HFF-Myc (cell line): ENCODE data around the gene PDE4A.
A peak's percentile ranks its signal among the peaks of the same experiment; 100 is the strongest.

Source experiments
- DNase-seq: peaks from one replicate; pipeline ENCODE4 v3.0.0-alpha.2; 2011; ENCODE audit warnings: low read depth; ENCODE audit errors: extremely low read depth
- H3K4me3 ChIP-seq: replicated peaks from 2 replicates; pipeline ENCODE4 v1.5.1; 2011; ENCODE audit warnings: low read depth, mild to moderate bottlenecking, control low read depth, low read length
- TF ChIP-seq, protein P1 (sequence below): IDR thresholded peaks from 2 replicates; pipeline ENCODE4 v1.5.1; 2012; ENCODE audit warnings: mild to moderate bottlenecking, low read depth, low read length, control low read depth; ENCODE audit errors: missing control alignments

PDE4A gene

DNA sequence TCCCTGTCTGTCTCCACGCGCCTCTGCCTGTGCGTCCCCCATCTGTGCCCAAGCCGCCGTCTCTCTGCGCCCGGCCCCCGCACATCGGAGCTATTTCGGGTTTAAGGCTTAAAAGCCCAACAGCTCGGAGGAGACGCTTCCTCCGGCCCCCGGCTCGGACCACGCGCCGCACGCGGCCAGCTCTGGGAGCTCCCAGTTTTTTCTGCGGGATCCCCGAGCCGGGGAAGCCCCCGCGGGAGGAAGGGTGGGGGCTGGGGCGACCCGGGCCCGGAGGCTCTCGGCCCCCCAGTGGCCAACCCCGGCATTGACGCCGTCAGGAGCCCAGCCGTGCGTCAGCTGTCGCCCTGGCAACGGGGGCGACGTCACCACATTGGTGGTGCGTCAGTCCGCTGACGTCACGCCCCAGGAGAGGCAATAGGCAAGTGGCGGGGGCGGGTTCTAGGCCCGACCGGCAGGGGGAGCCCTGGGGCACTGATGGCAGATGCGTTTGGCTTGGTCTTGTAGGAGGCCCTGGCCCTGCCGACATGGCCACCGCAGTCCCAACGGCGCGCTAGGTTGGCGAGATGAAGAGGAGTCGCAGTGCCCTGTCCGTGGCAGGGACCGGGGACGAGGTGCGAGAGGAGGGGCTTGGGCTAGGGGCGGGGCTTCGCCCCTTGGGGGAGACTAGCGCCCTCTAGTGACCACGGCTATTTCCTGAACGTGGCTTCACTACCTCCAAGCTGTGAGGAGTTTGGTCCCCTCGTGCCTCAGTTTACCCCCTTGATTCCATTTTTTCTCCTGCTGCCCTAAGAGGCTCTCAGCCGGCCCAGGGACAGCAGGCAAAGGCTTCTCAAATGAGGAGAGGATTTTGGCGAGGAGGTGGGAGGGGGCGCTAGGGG is 3.7 kb upstream of the PDE4A start:
- H3K4me3 ChIP-seq, result peak overlapping the region; percentile 49
- TF ChIP-seq, protein P1, sequence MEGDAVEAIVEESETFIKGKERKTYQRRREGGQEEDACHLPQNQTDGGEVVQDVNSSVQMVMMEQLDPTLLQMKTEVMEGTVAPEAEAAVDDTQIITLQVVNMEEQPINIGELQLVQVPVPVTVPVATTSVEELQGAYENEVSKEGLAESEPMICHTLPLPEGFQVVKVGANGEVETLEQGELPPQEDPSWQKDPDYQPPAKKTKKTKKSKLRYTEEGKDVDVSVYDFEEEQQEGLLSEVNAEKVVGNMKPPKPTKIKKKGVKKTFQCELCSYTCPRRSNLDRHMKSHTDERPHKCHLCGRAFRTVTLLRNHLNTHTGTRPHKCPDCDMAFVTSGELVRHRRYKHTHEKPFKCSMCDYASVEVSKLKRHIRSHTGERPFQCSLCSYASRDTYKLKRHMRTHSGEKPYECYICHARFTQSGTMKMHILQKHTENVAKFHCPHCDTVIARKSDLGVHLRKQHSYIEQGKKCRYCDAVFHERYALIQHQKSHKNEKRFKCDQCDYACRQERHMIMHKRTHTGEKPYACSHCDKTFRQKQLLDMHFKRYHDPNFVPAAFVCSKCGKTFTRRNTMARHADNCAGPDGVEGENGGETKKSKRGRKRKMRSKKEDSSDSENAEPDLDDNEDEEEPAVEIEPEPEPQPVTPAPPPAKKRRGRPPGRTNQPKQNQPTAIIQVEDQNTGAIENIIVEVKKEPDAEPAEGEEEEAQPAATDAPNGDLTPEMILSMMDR, result peak; percentile 82
- DNase-seq, result no peak

DNA sequence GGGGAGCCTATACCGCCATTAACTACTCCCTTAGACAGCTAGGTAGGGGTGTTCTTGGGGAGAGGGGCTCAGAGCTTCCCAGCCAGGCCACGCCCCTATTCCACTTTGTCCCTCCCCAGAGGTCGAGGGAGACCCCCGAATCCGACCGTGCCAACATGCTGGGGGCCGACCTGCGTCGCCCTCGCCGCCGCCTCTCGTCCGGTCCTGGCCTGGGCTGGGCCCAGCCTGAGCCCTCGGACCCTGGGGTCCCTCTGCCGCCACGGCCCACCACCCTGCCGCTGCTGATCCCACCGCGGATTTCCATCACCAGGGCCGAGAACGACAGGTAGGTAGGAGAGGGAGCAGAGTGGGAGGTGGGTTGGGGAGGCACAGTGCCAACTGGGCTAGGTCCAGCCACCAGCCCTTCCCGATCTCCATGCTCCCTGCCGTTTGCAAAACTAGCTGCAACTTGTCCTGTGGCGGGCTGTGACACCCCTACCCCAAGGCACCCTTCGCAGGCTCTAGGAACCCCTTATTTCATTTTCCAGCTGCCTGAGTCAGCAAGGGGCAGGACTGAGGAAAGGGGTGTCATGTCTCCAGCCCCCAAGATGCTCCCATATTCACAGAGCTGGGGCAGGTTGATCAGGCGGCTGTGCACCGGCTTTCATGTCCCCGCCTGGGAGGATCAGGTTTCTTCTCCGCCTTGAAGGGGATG is 2.6 kb upstream of the PDE4A start:
- DNase-seq, result no peak
- H3K4me3 ChIP-seq, result peak overlapping the region; percentile 97
- TF ChIP-seq, protein P1, result no peak

DNA sequence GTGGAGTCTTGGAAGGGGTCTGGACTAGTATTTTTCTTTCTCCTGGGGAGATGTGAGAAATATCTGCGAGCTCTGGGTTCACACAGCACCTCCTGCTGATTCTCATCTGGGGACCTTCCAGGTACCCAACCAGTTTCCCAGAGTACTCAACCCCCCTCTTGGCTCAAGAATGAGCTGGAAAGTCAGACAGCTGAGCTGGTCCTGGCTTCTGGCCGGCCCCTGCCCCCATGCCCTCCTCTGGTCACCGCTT is 2.2 kb upstream of the PDE4A start:
- no peak for DNase-seq
- TF ChIP-seq, protein P1, result no peak
- peak overlapping the region; percentile 97 for H3K4me3 ChIP-seq

DNA sequence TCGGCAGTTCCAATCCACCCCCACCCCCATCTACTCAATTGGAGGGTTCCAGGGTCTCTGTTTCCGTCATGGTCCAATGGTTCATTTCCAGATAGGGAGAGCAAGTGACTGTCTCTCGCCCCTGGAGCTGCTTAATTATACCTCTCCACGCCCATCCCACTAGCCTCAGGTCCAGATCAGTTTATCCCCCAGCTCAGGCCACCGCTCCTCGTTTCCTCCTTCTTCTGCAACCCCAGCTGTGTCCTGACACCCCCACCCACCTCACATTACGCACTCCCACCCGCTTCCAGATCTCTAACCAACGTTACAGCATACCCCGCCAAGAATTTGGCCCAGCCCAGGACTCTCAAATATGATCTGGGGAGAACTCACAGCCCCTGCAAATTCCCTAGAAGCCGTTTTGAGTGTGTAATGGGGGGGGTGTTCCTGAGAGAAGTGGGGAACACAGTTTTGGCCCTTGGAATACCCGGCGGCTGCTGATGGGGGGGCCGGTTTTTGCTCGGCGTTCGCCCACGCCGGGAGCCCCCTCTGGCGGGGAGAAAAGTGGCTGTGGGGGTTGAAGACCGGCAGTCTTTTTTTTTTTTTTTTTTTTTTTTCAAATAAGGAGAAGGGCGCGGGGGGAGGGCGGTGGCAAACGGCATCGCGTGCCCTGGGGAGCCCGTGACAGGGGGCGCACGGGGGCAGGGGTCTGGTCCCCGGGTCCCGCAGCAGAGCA is 1.7 kb upstream of the PDE4A start:
- DNase-seq, result no peak
- TF ChIP-seq, protein P1, result no peak
- peak overlapping the region; percentile 97 for H3K4me3 ChIP-seq

DNA sequence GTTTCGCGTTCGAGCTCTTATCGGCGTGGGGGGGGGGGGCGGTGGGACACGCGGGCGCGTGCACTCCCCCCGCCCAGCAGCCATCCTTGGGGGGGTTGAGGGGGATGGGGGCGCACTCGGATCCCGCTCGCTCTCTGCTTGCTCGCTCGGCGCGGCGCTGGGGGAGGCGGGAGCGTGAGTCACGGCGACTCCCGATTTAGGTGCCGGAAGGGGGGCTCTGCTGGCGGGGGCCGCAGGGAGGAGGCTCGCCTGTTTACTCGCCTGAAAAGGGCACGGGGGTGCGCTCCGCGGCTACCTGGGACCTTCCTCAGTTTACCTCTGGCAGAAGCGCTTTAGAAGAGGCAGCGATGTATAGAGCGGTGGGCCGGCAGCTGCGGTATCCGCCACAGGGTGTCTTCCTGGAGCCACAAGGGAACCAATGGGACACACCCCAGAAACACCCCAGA is 1.1 kb upstream of the PDE4A start:
- peak overlapping the region; percentile 97 for H3K4me3 ChIP-seq
- DNase-seq, result no peak
- TF ChIP-seq, protein P1, result no peak

DNA sequence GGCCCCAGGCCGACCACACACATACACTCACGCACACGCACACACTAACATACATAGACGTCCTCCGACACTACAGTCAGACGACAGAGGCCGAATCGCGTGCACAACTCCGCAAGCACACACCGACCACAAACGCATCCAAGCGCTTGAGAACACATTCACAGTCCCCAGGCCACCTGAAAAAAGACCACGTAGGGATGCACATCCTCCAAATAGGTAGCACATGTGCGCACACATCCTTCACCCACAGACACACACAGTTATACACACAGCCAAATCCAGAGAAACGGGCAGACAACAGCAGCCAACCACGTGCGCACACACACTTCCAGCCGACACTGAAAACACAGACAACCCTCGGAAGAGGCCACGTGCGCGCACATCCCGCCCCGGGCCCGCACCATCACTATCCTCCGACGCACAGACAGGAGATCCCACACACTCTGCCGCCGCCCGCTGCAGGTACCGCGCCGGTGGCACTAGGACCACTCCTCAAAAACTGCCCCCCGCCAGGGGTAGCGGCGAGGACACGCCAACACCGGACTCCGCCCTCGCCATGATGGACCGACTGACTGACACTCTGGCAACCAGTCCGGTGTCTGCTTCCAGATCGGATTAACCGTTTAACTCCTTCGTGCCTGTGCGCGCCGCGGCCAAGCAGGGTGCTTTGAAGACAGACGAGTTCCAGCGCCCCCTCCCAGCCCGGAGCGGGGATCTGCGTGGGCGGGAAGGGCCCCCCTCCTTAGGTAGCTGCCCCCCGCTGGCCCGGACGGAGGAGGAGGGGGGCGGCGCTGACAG is 493 bp upstream of the PDE4A start:
- TF ChIP-seq, protein P1, result no peak
- peak overlapping the region; percentile 97 for H3K4me3 ChIP-seq
- DNase-seq, result peak; percentile 88
